IgD-negative memory B cell (primary cell): ENCODE measurements around the gene SHF. TPM values are rescaled to one million over a fixed set of nuclear protein-coding genes. Genes with fewer than 3 reads are reported as not detected.

Source experiments
- H3K27ac Mint-ChIP-seq, 3 donors: one replicate each; pipeline ENCODE4 v1.8.0; 2020 to 2022; ENCODE audit warnings: mild to moderate bottlenecking in 3 of 3, mixed read lengths in 3 of 3, moderate library complexity in 1 of 3
- H3K27me3 Mint-ChIP-seq: one replicate; pipeline ENCODE4 v1.8.0; 2021; ENCODE audit warnings: mixed read lengths
- H3K36me3 Mint-ChIP-seq: one replicate; pipeline ENCODE4 v1.8.0; 2020; ENCODE audit warnings: mild to moderate bottlenecking, mixed read lengths
- H3K4me1 Mint-ChIP-seq, 3 donors: one replicate each; pipeline ENCODE4 v1.8.0; 2020 to 2022; ENCODE audit warnings: mixed read lengths in 3 of 3, mild to moderate bottlenecking in 1 of 3
- H3K4me3 Mint-ChIP-seq, 4 donors: one replicate each; pipeline ENCODE4 v1.8.0; 2020 to 2022; ENCODE audit warnings: mild to moderate bottlenecking in 4 of 4, mixed read lengths in 4 of 4, moderate library complexity in 3 of 4
- H3K9me3 Mint-ChIP-seq, 3 donors: one replicate each; pipeline ENCODE4 v1.8.0; 2020 to 2021; ENCODE audit warnings: mixed read lengths in 3 of 3, mild to moderate bottlenecking in 1 of 3
- polyA plus RNA-seq: library from polyadenylated mRNA; unstranded; fragments of 300-500 nt; fragmentation: Illumina TruSeq; gene quantifications from one replicate; pipeline ENCODE4 v1.2.3, GENCODE V29; 2021

Gene SHF
- polyA plus RNA-seq, 1 donor from 2014 or later = 0.85 TPM

- Mint-ChIP-seq H3K36me3 (no peaks in the 10 kb centered on the region), H3K4me1 (peaks cover 10 to 12% (median 12%) of the 10 kb centered on the region in 3 donors), H3K27me3 (peaks cover 43% of the 10 kb centered on the region), H3K27ac (no peak overlapping the region), H3K4me3 (no peak overlapping the region), H3K9me3 (no peaks in the 10 kb centered on the region)
These were observed 66.7 kb downstream of the SHF start for GRCh38 chr15:45121020-45121419.

DNA sequence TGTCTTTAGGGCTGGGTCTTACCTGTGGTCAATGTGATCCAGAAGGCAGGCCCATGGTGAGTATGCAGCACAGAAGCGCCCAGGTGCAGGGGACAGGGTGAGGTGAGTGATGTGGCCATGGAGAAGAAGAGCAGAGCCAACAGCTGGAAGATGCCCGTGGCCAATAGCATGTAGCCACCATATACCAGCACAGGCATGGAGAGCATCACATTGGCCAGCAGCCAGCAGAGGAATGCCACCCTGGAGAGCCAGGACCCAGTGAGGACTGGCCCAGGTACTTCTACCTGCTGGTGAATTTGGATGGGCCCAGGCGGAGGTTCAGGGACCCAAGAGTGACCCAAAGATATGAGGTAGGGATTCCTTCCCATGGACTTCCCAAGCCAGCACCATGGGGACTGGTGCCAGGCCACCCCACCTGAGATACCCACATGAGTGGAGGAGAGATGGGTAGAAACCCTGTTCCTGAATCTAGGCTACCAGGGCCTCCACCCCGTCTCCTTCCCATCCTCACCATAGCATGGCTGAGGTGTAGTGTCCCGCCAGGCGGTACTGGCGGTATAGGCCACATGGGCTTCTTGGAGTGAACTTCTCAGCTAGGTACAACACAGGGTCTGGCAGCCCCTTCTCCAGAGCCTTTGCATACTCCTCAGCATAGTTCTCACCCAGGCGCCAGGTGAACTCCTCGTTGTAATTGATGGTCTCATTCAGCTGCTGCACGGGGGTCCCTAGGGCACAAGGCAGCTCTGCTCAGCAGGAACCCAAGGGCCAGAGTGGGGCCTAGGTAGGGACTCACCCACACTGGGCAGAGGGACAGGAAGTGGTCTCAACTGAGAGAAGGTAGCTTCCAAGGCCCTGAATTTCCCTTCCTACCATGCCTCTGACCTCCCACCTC lies 67.4 kb downstream of the SHF start:
- Mint-ChIP-seq H3K9me3 (no peaks in the 10 kb centered on the region), H3K27ac (peak overlapping the region in 1 of 3 donors; percentile 43), H3K4me1 (peaks cover 10 to 12% (median 12%) of the 10 kb centered on the region in 3 donors), H3K4me3 (no peak overlapping the region), H3K36me3 (no peaks in the 10 kb centered on the region), H3K27me3 (peaks cover 44% of the 10 kb centered on the region)

GRCh38 chr15:45118996-45119395 lies 68.8 kb downstream of the SHF start:
- Mint-ChIP-seq H3K27ac (no peak overlapping the region), H3K36me3 (no peaks in the 10 kb centered on the region), H3K4me3 (no peak overlapping the region), H3K4me1 (peaks cover 14 to 20% (median 17%) of the 10 kb centered on the region in 3 donors), H3K27me3 (peaks cover 54% of the 10 kb centered on the region), H3K9me3 (no peaks in the 10 kb centered on the region)

- Mint-ChIP-seq H3K27me3 (peaks cover 63% of the 10 kb centered on the region), H3K4me3 (peak overlapping the region; percentile 26 to 85 (median 74)), H3K27ac (peak overlapping the region in 1 of 3 donors; percentile 9), H3K36me3 (no peaks in the 10 kb centered on the region), H3K4me1 (peaks cover 19 to 28% (median 20%) of the 10 kb centered on the region in 3 donors), H3K9me3 (no peaks in the 10 kb centered on the region)
These were observed 69.6 kb downstream of the SHF start for GRCh38 chr15:45118131-45118588.

DNA sequence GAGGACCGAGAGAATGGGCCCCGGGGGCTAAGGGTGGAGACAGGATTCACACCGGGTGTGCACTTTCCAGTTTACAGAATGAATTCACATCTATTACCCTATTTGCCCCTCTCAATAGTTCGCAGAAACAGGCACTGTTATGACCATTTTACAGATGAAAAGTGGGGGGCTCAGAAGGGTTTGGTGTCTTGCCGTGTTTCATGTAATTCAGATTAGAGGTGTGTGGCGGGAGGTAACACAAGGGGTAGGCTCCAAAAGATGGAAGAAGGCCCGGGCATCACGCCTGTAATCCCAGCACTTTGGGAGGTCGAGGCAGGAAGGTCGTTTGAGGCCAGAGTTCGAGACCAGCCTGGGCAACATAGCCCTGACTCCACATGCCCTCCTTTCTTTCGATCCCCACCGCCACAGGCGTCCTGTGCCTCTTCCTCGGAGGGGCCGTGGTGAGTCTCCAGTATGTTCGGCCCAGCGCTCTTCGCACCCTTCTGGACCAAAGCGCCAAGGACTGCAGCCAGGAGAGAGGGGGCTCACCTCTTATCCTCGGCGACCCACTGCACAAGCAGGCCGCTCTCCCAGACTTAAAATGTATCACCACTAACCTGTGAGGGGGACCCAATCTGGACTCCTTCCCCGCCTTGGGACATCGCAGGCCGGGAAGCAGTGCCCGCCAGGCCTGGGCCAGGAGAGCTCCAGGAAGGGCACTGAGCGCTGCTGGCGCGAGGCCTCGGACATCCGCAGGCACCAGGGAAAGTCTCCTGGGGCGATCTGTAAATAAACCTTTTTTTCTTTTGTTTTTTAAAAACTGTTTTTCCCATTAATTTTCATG lies 70.2 kb downstream of the SHF start:
- H3K4me3 Mint-ChIP-seq = peak overlapping the region; percentile 26 to 85 (median 77)
- H3K27me3 Mint-ChIP-seq = peaks cover 62% of the 10 kb centered on the region
- H3K36me3 Mint-ChIP-seq = no peaks in the 10 kb centered on the region
- no peaks in the 10 kb centered on the region for H3K9me3 Mint-ChIP-seq
- H3K4me1 Mint-ChIP-seq = peaks cover 19 to 29% (median 20%) of the 10 kb centered on the region in 3 donors
- peak overlapping the region in 2 of 3 donors; percentile 9 to 24 for H3K27ac Mint-ChIP-seq

Other genes starting within 250 kb of the SHF start
- not detected for gene TERB2, start 231.3 kb downstream of the SHF start, polyA plus RNA-seq
- gene SORD, start 164.8 kb downstream of the SHF start, polyA plus RNA-seq = 20.3 TPM
- gene DUOX2, start 73.8 kb downstream of the SHF start, polyA plus RNA-seq = not detected
- gene DUOXA2, start 73.6 kb downstream of the SHF start, polyA plus RNA-seq = not detected
- not detected for gene DUOXA1, start 58.1 kb downstream of the SHF start, polyA plus RNA-seq
- gene DUOX1, start 58.0 kb downstream of the SHF start, polyA plus RNA-seq = 1.4 TPM
- gene SLC28A2, start 64.3 kb upstream of the SHF start, polyA plus RNA-seq = not detected
- gene GATM, start 190.6 kb upstream of the SHF start, polyA plus RNA-seq = 17.8 TPM